GM18858 (cell line): ENCODE results near the gene SULT1A2.
"Not testable (repeated sequence)": the region's sequence is repeated elsewhere in the genome, so short reads cannot be mapped to it uniquely, and the experiment has no call there.

ENCODE experiments used
- ATAC-seq: cut with Tn5 transposase; IDR thresholded peaks from one replicate; pipeline ENCODE4 v1.9.1; 2021; ENCODE audit not compliant: unreplicated experiment

Gene SULT1A2

DNA sequence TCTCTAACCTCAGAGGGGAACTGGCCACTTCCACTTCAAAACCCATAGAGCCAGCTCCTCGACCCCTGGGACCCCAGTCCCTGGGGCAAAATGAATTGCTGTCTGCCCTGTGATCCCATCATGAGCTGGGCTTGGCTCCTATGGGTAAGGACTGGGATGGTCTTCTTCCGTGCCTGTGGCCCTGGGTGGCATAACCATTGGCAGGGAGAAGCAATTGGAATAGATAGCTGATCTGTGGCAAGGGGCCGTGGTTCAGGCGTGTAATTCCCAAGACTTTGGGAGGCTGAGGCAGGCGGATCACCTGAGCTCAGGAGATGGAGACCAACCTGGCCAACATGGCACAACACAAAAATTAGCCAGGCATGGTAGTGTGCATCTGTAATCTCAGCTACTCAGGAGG is 4.3 kb downstream of the SULT1A2 start:
- no peak for ATAC-seq

DNA sequence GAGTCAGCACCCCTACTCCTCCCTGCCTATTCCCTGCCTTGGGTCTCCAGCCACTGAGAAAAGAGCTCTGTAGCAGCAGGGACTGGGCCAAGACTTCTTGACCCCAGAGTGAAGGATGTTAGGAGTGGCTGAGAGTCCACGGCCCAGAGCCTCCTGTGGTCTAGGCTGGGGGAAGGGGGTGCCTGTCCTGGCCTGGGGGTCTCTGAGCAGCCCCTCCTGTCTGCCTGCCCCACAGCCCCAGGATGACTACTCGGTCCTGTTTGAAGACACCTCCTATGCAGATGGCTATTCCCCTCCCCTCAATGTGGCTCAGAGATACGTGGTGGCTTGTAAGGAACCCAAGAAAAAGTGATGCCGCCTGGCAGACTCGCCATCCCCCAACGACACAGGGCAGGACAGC is 5.5 kb downstream of the SULT1A2 start:
- no peak for ATAC-seq

DNA sequence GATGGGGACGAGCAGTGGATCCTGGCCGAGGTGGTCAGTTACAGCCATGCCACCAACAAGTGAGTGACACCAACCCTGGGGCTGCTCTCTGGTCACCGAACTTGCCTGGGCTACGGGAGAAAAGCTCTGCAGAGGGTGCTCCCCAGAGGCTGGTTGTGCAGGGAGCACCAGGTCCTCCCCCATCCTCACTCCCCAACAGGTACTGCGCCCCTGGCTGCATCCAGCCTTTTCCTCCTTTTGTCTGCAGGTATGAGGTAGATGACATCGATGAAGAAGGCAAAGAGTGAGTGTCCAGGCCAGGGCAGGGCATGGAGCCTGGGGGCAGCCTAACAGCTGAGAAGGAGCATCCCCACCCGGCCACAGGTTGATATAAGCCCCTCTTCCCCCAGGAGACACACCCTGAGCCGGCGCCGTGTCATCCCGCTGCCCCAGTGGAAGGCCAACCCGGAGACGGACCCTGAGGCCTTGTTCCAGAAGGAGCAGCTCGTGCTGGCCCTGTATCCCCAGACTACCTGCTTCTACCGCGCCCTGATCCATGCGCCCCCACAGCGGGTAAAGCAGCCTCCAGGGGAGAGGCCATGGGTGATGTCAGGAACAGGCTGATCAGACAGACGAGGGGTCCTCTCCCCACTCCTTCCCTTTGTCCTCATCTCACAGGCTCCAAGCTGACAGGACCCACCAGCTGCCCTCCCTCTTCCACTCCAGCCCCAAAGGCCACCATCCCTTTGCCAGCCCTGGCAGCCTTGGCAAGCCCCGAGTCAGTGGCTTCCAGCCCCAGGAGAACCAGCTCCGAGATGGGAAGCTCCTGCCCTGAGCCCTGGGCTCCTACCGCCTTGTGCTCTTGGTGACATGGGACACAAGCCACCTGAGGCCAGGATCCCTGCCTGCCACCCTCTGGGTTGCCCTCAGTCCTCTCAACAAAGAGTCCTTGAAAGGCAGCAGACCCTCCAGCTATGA is 6.2 kb downstream of the SULT1A2 start:
- ATAC-seq: no peak

DNA sequence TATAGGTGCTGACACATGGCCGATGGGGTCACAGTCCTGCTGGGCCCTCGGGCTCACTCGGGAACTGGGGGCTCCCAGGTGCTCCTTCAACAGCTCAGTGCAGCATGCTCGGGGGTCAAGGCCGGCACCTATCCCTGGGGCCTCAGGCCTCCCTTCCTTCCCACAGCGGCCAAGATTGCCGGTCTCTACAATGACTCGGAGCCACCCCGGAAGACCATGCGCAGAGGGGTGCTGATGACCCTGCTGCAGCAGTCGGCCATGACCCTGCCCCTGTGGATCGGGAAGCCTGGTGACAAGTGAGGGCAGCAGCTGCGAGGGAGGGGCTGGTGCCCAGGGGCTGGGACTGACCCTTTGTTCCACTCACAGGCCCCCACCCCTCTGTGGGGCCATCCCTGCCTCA is 6.9 kb downstream of the SULT1A2 start:
- no peak for ATAC-seq

DNA sequence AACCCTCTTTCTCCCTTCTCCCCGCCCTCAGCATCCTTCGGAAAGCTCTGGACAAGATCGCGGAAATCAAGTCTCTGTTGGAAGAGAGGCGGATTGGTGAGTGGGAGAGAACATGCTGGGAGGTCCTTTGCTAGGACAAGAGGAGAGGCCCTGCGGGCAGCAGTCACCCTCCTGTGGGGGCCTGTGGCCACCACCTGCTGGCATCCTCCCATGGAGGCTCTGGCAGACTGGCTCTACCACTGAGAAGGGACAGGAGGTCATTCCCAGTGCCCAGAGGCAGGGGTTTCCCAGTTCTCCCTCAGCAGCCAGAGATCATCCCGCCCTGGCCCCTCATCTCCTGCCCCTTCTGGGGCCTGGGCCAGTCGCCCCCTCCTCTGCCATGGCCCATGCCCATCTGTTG is 7.8 kb downstream of the SULT1A2 start:
- no peak for ATAC-seq

DNA sequence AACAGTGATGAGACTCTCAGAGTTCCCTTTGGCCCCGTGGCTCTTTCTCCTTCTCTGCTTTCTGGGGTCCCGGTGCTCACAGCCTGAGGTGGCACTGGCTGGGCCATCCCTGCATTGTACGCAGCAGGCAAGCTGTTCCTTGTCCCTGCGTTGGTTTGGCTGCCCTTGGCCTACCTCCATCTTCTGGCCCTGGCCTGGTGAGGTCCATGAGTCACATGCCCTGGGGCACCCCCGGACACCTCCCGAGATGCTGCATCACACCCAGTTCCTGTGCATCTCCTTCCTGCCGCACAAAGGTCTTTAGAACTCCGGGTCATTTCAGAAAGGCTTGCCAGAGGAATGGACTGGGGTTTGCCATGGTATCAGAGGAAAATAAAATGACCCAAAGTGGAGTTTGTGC is 9.5 kb downstream of the SULT1A2 start:
- ATAC-seq: no peak

DNA sequence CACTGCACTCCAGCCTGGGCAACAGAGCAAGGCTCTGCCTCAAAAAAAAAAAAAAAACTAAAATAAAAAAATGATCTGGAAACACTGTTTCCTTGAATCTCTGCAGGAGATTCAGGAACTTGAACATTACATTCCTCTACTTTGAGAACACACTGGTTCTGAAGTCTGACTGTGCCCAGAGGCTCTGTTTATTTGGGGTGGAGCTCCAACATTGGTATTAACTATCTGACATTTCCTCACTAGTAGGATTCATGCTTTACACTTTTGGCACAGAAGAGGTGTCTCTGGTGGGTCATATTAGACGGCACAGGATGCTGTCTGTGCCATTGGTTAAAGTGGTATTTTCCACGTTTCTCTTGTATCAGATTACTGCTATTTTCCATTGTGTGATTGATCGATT is 10.4 kb downstream of the SULT1A2 start:
- ATAC-seq: no peak

DNA sequence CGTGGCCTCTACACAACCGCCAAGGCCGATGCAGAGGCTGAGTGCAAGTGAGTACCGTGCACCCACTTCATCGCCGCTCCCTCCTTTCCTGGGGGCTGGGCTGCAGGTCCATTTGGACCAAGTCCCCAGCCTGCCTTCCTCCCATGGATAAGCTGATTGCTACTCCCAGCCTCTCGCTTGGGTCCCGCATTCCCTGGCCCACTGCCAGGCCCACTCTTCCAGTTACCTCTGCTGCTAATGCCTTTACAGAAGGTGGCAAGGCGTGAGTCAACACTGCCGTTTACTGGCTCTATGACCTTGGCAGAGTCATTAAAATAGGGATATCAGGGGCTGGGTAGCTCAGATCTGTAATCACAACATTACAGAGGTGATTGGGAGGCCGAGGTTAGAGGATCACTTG is 11.2 kb downstream of the SULT1A2 start:
- no peak for ATAC-seq

DNA sequence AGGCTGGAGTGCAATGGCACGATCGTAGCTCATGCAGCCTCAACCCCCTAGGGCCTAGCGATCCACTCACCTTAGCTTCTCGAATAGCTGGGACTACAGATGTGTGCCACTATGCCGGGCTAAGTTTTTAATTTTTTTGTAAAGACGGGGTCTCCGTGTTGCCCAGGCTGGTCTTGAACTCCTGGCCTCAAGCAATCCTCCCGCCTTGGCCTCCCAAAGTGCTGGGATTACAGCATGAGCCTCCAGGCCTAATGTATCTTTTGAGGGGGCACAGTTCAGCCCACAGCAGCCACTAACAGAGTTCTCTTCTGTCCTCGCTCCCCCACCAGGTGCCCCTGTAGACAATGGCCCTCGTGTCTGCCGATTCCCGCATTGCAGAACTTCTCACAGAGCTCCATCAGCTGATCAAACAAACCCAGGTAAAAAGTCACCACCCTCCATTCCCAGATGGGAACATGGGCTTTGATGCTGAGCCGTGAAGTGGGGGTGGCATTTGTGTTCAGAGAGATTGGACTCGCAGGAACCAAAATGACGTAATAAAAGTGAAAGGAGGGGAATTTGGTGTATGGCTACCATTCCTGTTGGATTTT is 16.0 kb downstream of the SULT1A2 start:
- no peak for ATAC-seq

DNA sequence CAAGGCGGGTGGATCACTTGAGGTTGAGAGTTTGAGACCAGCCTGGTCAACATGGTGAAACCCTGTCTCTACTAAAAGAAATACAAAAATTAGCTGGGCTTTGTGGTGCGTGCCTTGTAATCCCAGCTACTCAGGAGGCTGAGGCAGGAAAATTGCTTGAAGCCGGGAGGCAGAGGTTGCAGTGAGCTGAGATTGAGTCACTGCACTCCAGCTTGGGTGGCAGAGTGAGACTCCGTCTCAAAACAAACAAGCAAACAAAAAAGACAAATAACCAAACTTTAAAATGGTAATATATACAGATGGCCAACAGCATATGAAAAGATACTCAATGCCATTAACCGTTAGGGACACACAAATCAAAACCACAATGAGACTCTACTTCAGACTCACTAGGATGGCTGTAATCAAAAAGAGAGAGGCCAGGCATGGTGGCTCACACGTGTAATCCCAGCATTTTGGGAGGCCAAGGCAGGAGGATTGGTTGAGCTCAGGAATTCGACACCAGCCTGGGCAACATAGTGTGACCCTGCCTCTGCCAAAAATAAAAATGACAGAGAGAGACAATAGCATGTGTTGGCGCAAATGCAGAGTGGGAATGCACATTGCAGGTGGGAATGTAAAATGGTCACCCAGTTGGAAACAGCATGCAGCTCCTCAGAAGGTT is 21.3 kb downstream of the SULT1A2 start:
- ATAC-seq: no peak

DNA sequence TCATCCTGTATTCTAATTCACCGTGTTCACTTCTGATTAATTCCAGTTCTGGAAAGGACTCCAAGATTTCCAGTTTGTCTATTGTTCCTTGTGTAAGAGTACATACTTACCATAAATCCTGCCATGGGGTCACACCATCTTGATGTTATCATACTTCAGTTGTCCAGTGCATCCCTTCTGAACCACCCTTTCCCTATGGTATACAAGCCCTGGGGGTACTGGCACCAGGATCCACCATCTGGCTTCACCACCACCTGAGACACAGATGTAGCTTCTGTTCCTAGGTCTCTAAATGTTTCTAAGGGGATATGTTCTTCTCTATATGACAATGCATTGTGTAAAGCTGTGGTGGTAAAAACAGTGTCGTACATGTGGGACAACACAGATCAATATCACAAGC is 21.9 kb downstream of the SULT1A2 start:
- ATAC-seq: no peak

DNA sequence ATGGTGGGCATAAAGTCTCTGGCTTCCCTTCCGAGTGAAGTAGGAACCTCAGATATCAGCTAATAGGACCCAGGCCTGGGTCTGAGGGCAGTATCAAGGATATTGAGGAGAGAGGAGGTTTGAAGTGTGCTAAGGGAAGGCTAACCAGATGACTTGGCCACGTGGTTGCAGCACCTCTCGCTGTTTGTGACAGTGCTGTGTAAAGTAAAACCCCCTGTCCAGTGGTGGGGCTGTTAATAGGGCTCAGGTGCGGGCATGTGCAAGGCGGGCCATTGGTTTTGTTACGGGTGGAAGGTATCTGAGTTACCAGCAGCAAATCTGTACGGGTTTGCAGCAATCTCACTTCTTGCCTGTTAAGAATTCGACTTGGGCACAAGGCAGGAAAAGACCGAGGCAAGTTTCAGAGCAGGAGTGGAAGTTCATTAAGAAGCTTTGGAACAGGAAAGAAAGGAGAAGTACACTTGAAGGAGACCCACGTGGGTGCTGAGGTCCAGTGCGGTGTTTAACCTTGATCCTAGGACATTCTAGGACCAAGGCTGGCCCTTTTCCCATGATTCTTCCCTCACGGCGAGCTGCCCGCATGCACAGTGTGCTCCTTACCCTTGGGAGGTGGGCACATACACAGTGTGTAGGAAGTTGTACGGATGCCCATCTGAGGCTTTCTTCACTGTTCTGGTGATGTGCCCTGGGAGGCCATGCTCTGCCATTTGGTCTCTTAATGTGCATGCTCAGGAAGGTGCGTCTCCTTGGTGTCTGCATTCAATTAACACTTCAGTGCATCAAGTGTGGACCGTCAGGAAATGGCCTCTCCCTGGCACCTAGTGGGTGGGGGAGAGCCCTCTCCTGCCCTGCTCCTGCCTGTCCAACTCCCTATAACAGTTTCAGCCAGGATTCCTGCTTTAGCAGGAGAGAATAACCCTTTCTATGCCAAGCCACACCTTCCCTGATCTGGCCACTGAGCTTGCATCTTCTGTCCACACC is 22.8 kb downstream of the SULT1A2 start:
- no peak for ATAC-seq

DNA sequence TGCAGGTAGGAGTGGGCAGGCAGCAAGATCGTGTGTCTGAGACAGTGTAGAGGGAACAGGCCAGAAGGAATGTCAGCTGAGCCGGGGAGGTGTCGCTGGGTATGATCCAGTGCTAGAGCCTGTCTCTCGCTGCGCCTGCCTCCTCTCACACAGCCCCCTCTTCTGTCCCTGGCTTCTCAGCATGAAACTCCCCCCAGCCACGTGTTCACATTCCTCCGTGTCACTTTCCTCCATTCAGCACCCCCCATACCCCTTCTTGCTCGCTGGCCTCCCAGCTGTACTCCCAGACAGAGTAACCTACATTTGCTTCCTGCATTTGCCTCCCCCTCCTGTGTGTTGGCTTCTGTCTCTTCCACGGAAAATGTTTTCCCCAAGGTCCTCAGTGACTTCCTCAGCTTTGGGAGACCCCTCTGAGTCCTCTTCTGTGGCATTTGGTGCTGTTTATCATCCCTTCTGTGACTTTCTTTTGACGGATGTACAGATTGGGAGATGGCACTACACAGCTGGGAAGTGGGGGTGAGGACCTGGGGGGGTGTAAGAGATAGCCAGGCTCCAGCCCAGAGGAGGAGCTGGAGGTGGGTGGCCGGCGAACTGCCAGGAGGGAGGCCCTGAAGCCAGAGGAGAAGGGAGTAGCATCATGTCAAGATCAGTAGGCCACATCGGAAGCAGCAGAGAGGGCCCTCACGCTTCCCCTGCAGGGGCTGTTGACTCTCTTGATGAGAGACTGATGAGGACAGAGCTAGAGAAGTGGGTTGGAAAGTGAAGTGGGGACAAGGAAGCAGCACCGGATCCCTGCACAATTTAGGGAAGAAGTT is 23.9 kb downstream of the SULT1A2 start:
- ATAC-seq: no peak

DNA sequence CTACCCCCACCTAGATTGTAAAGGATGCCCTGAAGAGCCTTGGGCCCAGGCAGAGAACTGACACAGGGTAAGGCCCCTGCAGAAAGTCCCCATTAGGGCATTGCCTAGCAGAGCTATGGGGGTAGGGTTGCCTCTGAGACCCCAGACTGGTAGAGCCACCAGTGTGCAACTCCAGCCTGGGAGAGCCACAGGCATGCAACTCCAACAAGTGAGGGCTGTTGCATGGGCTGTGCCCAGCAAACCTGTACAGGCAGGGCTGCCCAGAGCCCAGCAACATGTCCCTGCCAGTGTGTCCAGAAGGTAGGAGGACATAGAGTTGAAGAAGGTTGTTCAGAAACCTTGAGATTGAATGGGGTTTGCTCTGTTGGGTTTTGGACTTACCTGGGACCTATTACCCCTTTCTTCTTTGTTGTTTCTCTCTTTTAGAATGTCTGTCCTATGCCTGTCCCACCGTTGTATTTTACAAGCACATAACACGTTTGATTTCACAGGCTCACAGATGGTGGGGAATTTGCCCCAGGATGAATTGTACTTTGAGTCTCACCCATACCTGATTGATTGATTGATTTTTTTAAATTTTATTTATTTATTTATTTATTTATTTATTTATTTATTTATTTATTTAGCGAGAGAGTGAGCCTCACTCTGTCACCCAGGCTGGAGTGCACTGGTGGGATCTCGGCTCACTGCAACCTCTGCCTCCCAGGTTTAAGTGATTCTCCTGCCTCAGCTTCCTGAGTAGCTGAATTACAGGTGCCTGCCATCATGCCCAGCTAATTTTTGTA is 26.7 kb downstream of the SULT1A2 start:
- ATAC-seq: no peak

DNA sequence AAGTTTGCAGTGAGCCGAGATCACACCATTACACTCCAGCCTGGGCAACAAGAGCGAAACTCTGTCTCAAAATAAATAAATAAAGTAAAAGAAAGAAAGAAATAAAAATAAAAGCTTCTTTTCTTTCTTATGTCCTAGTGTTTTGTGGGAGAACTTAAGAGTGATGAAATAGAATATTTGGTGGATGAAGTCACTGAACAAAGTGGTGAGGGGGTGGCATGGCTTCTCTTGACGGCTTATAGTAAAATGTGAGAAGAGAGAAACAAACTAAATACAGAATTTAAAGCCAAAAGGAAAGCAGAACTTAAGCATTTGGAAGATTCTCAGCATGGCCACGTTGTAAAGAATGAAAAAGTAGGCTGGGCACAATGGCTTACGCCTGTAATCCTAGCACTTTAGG is 27.8 kb downstream of the SULT1A2 start:
- ATAC-seq: no peak

DNA sequence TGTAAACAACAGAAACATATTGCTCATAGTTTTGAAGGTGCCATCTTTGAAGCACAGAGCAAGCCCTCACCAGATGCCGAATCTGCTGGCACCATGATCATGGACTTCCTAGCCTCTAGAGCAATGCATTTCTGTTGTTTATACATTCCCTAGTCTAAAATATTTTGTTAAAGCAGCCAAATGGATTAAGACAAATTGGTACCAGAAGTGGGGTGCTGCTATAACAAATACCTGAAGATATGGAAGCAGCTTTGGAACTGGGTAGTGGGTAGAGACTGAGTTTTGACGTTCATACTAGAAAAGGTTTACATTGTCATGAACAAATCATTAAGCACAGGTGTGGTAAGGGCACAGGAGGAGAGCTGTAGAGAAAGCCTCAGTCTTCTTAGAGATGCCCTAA is 29.6 kb downstream of the SULT1A2 start:
- no peak for ATAC-seq

DNA sequence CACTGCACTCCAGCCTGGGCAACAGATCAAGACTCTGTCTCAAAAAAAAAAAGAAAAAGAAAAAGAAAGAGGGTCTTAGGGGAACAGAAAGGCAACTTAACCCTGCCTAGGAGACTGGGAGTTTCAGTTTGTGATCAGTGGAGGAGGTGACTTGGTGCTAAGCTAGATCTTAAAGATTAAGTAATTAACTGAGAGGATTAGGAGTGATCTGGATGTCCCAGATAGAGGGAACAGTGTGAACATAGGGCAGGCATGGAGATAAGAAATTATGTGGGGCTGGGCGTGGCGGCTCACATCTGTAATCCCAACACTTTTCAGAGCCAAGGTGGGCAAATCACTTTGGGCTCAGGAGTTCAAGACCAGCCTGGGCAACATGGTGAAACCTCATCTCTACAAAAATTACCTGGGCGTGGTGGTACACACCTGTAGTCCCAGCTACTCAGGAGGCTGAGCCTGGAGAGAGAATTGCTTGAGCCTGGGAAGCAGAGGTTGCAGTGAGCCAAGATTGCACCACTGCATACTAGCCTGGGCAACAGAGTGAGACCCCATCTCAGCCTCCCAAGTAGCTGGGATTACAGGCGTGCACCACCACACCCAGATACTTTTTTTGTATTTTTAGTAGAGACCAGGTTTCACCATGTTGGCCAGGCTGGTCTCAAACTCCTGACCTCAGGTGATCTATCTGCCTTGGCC is 30.5 kb downstream of the SULT1A2 start:
- ATAC-seq: not testable (repeated sequence)

DNA sequence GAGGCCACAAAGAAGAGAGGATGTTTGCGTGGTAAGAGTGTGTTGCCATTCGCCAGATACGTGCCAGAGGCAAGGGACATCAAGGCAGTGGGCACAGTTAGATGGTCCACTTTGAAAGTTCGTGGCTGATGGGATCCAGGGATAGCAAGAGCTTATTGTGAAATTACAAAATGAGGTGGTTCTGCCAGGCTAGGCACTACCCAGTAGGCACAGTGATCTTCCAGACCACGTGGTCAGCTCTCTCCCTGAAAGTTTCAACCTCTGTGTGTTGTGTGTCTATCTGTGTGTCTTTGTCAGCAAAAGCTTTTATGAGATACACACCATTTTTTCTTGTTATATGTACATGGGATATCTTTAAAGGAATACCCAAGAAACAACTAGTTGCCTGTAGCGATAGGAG is 33.6 kb downstream of the SULT1A2 start:
- ATAC-seq: no peak

DNA sequence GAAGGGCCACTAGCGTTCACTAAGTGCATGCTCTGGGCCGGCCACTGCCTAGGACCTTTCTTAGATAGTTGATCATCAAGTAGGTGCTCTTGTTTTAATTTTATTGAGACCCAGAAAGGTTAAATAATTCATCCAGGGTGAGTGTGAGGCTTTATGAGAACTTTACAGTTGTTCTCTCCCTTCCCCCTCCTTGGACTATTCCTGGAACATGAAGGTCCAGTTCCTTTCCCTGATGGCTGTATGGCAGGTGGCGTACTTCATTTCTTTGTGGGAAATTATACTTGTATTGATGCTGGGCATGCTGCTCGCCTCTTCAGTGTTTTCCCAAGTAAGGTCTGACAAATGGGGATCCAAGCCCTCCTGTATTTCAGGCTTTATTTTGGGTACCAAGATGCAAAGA is 34.7 kb downstream of the SULT1A2 start:
- no peak for ATAC-seq
